Measurements from ENCODE around the gene KCTD19. TPM values are rescaled to one million over a fixed set of nuclear protein-coding genes. Genes with fewer than 3 reads are reported as not detected.

The KCTD19 gene
- total RNA-seq, 6 experiments from 2014 or later, result not detected

DNA sequence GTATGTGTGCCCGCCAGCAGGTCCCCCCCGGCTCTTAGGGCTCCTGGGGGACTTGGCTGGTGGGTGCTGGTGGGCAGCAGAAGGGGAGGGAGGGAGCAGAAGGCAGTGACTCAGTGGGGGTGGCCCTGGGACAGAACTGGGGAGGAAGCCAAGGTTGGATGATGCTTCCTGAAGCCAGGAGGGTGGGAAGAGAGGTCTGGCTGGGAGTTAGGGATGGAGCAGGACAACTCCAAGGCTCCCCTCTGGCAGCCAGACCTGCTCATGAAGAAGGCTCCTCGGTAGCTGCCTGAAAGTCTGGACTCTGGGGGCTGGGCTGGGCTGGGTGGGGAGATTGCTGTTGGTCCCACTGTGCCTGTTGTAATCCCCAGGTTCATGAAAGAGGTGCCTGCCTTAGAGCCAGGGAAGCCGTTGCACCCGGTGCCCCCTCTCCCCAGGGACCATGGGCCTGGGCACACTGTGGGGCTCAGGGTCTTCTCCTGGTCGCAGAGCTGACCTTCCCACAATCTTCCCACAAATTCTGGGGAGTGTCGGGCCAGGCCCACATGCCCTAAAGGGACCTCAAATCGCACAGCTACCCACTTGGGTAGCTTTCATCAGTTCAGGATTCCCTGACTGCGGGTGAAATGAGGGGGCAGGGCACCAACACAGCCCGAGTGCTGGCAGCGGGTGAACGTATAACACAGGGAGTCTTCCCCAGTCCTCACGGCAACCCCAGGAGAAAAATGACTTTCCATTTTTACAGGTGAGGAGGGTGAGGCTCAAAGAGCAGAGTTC lies 48.4 kb downstream of the KCTD19 start:
- peak overlapping the region; percentile 99 for H3K27ac Mint-ChIP-seq
- DNase-seq, result peak; percentile 75
- peaks cover 1% of the 10 kb centered on the region; the same call in 1 of the 2 replicates for H3K27me3 Mint-ChIP-seq (ENCODE audit: insufficient read depth)
- H3K4me1 Mint-ChIP-seq (ENCODE audit: low read depth), result peaks cover 33% of the 10 kb centered on the region
- H3K36me3 Mint-ChIP-seq (ENCODE audit: low read depth), result peaks cover 8% of the 10 kb centered on the region
- no peaks in the 10 kb centered on the region for H3K9me3 Mint-ChIP-seq
- TF ChIP-seq, protein P1, sequence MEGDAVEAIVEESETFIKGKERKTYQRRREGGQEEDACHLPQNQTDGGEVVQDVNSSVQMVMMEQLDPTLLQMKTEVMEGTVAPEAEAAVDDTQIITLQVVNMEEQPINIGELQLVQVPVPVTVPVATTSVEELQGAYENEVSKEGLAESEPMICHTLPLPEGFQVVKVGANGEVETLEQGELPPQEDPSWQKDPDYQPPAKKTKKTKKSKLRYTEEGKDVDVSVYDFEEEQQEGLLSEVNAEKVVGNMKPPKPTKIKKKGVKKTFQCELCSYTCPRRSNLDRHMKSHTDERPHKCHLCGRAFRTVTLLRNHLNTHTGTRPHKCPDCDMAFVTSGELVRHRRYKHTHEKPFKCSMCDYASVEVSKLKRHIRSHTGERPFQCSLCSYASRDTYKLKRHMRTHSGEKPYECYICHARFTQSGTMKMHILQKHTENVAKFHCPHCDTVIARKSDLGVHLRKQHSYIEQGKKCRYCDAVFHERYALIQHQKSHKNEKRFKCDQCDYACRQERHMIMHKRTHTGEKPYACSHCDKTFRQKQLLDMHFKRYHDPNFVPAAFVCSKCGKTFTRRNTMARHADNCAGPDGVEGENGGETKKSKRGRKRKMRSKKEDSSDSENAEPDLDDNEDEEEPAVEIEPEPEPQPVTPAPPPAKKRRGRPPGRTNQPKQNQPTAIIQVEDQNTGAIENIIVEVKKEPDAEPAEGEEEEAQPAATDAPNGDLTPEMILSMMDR (IDR thresholded peaks at IDR 0.05), result no peak
- H3K4me3 Mint-ChIP-seq, result peak overlapping the region; percentile 86

DNA sequence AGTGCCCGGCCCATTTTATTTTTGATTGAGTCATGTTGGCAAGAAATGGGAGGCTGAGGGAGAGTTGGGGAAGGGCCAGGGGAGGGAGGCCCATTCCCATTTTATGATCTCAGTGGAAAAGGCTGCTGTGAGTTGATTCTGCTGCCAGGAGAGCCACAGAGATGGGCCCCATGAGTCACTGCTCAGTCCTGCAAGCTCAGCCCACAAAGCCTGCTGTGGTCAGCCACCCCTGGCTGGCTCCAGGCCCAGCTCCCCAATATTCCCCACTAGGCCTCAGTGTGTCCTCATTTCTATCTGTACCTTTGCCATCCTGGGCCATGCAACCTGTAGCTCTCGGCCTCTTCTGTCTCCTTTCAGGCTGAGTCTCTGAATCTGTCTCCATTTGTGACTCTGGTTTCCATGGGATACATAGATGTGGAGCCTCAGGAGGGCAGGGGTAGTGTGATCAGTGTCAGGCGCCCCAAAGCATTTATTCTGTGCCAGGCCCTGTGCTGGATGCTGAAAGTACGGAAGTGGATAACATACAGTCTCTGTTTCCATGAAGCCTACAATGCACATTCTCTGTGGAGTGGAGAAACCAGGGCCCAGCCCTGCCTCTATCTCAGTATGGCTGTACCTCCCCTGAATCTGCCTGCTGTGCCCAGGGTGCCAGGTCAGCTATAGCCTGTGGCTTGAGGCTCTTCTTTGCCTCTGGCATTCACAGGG lies 49.1 kb downstream of the KCTD19 start:
- Mint-ChIP-seq H3K4me1 (ENCODE audit: low read depth) (peaks cover 27% of the 10 kb centered on the region), H3K4me3 (peak overlapping the region; percentile 86), H3K27ac (peak overlapping the region; percentile 99), H3K9me3 (no peaks in the 10 kb centered on the region), H3K36me3 (ENCODE audit: low read depth) (0 out of 2 replicates have a peak, but pooled peaks cover under 1% of the 10 kb centered on the region), H3K27me3 (ENCODE audit: insufficient read depth) (no peaks in the 10 kb centered on the region)
- TF ChIP-seq, protein P1 (IDR thresholded peaks at IDR 0.05), result no peak
- DNase-seq, result peak; percentile 98

DNA sequence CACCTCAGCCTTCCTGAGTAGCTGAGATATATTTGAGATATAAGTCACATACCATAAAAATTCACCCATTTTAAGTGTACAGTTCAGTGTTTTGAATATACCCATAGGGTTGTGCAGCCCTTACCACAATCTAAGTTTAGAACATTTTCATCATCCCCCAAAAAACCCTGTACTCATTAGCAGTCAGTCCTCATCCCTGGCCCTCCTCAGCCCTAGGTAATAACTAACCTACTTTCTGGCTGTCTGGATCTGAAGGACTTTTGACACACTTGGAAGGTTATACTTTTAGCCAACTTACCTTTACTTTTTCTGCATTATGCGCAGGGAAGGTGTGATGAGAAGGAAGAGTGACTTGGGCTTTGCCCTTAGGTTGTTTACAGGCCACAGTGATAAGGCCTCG lies 51.2 kb downstream of the KCTD19 start:
- DNase-seq, result no peak
- no peak overlapping the region for H3K4me3 Mint-ChIP-seq
- no peaks in the 10 kb centered on the region for H3K27me3 Mint-ChIP-seq (ENCODE audit: insufficient read depth)
- H3K4me1 Mint-ChIP-seq (ENCODE audit: low read depth), result peaks cover 27% of the 10 kb centered on the region
- no peaks in the 10 kb centered on the region for H3K9me3 Mint-ChIP-seq
- TF ChIP-seq, protein P1 (IDR thresholded peaks at IDR 0.05), result no peak
- no peak overlapping the region for H3K27ac Mint-ChIP-seq
- H3K36me3 Mint-ChIP-seq (ENCODE audit: low read depth), result no peaks in the 10 kb centered on the region

DNA sequence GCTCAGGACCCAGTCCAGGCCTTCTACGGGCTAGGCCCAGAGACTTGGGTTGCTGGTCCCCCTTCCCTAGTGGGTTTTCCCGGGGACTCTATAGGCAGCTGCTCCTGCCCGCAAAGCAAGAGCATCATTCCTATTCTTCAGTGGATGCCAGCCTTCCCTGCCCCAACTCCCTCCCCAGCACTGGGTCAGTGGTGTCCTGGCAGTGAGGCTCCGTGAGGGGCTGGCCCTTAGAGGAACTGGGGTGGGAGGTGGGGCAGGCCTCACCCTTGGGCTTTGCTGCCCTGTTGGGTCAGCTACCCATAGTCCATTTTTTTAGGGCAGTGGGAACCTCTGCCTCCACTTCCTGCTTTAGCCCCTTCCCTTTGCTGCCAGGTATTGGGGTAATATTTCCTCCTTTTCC lies 55.1 kb downstream of the KCTD19 start:
- Mint-ChIP-seq H3K27me3 (ENCODE audit: insufficient read depth) (no peaks in the 10 kb centered on the region), H3K4me3 (no peak overlapping the region), H3K27ac (no peak overlapping the region), H3K9me3 (no peaks in the 10 kb centered on the region), H3K4me1 (ENCODE audit: low read depth) (peaks cover 28% of the 10 kb centered on the region), H3K36me3 (ENCODE audit: low read depth) (no peaks in the 10 kb centered on the region)
- no peak for DNase-seq
- TF ChIP-seq, protein P1 (IDR thresholded peaks at IDR 0.05), result no peak

DNA sequence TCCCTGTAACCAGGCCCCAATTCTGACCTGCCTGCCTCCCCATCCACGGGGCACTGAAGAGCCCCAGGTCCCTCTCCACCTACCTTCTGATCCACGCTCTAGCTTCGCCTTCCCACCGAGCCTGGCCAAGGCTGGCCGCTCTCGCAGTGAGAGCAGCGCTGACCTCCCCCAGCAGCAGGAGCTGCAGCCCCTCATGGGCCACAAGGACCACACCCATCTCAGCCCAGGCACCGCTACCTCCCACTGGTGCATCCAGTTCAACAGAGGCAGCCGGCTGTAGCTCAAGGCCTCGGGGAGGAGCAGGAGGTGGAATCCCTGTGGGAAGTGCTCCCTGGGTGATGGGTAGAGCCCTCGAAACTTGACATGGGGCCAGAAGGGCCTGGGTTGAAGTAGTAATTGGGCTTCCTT lies 55.6 kb downstream of the KCTD19 start:
- Mint-ChIP-seq H3K27ac (no peak overlapping the region), H3K4me1 (ENCODE audit: low read depth) (peaks cover 24% of the 10 kb centered on the region), H3K4me3 (no peak overlapping the region), H3K36me3 (ENCODE audit: low read depth) (no peaks in the 10 kb centered on the region), H3K27me3 (ENCODE audit: insufficient read depth) (no peaks in the 10 kb centered on the region), H3K9me3 (no peaks in the 10 kb centered on the region)
- TF ChIP-seq, protein P1 (IDR thresholded peaks at IDR 0.05), result no peak
- no peak for DNase-seq
